Islet precursor cell (in vitro differentiated cells): ENCODE data around the gene NAP1L5.
A peak's percentile ranks its signal among the peaks of the same experiment; 100 is the strongest.

Source experiments
- DNase-seq: peaks from one replicate; pipeline ENCODE4 v3.0.0-alpha.2; 2018

NAP1L5 gene

GRCh38 chr4:88697588-88698329, at the start of gene NAP1L5:
Gene NAP1L5 (minus strand): TSS chr4:88697829. CDS start chr4:88697754, 75 bp downstream.
- DNase-seq: peak; percentile 66

DNA sequence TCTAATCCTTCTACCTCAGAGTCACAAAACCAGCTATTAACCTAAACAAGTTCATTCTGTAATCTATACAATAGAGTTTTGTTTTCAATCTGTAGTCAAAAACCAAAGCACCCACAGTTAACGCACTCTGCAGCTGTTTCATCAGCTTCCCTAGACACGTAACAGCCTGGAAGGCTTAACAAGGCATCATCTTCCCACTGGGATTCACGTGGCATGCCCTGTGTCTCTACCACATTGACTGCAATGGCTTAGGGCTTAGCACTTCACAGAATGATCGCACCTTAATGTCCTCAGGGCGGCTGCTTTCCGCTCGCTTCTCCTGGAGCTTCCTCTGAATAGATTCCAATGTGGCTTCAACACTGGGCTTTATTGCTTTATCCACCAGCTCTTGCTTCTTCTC, 49.7 kb upstream of the NAP1L5 start:
- no peak for DNase-seq

GRCh38 chr4:88746206-88746605, 48.6 kb upstream of the NAP1L5 start:
- DNase-seq: no peak

DNA sequence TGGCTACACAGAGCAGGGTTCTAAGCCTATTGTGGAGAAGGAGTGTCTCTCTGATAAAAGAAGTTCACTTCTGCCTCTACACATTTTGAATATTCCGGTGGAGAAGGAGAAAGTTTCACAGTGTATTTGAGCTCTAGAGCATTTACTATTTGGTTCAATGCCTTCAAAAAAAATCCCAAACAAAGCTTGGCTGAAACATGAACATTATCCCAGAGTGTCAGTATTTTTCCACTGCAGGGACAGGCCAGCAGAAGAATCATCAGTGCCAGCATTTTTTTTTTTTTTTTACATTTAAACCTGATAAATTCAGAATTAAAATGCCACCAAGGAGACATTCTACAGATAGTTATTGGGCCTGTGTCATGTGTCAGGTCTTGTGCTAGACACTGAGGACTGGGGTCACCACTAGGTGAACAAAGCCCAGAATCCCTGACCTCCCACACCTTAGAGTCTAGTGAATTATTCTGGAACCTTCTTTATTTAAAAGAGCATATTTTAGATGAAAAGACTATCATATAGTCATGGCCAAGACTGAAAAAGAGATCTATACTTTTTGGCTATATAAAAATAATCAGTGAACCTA, 48.0 kb upstream of the NAP1L5 start:
- no peak for DNase-seq

DNA sequence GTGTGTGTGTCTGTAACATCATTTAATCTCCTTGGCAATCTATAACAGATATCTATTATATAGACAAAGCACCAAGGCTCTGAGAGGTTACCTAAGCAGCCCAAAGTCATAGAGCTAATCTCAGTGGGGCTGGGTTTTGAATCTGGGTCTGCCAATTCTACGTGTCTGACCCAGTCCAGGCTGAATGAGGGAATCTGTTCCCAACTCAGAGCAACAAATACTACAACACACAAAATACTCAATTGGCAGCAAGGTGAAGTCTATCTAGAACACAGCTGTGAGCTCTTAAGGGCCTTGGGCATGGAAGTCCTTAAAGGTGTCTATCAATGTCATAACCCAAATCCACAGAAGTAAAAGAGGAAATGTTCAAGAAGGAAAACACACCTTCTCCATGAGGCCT, 47.5 kb upstream of the NAP1L5 start:
- DNase-seq: no peak

- DNase-seq: no peak
Observed at GRCh38 chr4:88744609-88745008, 47.0 kb upstream of the NAP1L5 start.

- no peak for DNase-seq
Observed at GRCh38 chr4:88743696-88744095, 46.1 kb upstream of the NAP1L5 start.

GRCh38 chr4:88742561-88742960, 44.9 kb upstream of the NAP1L5 start:
- DNase-seq: no peak

GRCh38 chr4:88738180-88738579, 40.6 kb upstream of the NAP1L5 start:
- no peak for DNase-seq

GRCh38 chr4:88737307-88737941, 39.8 kb upstream of the NAP1L5 start:
- DNase-seq: no peak

DNA sequence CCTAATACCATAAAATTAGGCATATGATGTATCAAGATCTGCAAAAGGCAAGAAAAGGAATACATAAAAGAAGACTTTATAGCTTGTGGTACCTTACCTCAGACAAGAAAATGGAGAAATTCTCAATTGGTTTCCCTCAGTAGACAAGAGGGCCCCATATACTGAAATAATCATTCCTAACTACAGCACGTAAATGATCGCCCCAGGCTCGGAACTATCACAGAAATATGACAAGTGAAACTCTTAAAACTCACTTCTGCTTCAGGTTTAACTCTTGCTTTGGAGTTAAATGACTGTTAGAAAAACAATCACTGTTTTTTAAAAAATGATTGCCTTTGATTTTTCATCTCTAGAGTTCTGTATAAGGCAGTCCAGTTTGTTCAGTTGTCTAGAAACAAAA, 38.6 kb upstream of the NAP1L5 start:
- DNase-seq: no peak

DNA sequence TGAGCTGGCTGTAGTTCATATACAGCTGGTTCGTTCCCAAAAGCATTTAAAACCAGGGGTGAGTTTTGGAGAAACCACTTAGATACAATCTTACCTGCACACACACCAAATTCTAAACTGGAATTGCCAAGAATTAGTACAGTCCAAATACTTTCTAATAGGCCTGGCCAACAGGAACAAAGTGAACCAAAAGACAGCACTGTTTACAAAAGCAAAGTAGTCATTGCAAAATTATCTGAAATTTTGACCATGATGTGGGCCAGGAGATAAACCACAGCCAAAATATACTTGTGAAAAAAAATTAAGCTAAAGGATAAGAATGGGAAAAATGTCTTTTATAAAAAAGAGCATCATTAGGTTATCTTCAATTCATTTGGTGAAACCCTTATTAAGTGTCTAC, 37.9 kb upstream of the NAP1L5 start:
- no peak for DNase-seq

DNA sequence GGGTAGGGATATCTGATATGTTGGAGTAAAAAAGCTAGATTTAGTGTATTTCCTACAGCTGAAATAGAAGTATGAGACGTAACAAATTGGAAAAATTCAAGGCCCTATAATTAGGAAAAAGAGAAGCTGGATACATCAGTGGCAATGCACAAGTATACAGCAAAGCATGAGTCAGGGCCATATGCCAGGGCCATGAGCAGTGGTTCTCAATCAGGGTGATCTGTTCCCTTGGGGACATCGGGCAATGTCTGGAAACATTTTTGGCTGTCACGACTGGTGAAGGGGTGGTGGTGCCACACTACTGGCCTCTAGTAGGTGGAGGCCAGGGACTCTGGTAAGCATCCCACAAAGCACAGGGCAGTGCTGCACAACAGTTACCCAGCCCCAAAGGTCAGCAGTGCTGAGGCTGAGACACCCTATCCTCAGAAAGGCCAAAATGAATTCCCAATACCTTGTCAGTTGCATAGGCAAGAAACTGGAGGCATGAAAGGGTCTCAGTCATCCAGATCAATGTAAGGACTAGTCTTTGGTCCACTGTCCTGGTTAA, 36.8 kb upstream of the NAP1L5 start:
- DNase-seq: no peak

- DNase-seq: no peak
Observed at GRCh38 chr4:88732714-88733368, 35.2 kb upstream of the NAP1L5 start.

- no peak for DNase-seq
Observed at GRCh38 chr4:88731381-88731780, 33.8 kb upstream of the NAP1L5 start.

- no peak for DNase-seq
Observed at GRCh38 chr4:88730811-88731210, 33.2 kb upstream of the NAP1L5 start.

DNA sequence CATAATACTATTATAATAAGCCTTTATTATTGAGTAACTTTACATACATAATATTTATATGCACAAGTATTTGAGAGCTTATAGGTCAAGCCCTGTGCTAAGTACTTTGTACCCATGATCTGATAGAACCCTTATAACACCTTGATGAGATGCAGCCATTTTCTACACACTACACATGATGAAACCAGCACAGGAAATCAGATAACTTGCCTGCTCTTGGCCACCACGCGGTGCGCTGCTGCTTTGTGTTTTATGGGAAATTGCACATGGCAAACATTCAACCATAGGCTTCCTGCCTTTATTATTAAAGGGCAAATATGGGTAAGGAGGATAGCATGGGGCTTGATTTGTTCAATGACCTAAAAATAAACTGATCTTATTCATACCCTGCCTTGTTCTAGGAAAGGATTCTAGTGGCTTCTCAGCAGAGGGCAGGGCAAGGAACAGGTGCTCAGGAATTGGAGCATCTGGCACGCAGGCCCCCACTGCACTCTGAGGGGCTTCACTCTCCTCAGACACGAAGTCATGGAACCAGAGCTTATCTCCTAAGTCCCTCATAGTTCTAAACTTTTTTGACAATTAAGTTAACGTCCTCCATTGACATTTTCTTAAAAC, 31.6 kb upstream of the NAP1L5 start:
- DNase-seq: no peak

DNA sequence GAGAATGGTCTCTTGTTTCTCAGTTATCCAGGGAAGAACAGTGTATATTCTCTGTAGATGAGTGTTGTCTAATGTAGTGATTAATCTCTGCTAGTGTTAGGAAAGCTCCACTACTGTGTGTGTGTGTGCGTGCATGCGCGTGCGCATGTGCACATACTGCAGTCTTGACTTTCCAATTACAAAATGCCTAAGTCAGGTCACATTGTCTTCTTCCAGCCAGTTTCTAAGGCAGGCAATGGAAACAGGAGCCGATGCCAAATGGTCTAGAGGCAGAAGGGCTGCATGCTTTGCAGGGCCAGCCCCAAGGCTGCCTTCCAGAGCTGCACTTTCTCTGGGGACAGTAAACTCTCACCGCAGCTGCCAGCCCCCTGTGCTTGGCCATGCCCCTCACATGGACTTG, 30.5 kb upstream of the NAP1L5 start:
- no peak for DNase-seq

DNA sequence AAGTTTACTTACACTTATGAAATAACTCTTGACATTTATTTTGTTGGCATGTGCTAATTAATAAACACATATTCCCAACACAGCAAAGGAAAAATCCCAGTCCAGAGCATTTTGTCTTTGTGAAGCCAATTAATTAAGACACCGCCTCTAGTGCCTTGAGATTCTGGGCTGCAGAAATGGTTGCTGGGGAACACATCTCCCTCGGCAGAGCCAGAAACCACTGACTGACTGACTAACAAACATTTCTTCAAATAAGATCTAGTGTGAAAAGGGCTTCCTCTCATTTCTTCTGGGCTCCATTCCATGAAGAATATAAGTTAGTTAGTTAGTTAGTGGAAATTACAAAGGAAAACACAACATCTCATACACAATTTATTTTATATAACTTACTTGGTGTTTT, 28.4 kb upstream of the NAP1L5 start:
- no peak for DNase-seq

DNA sequence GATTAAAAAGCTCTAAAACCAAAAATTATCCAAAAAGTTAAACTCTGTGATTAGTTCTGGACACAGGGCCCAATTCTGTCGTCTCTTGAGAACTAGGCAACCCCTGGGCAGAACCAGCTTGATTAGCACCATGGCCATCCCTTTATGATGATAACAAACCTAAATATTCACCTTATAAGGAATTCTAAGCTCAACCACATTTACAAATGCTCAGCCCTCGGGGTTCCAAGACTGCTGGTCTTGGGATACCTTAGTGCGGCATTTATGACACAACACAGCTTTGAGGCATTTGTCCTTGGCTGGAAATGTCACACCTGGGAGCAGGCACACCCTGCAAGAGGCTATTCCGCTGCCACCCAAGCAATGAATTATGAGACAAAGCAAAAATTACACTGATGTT, 27.5 kb upstream of the NAP1L5 start:
- no peak for DNase-seq

DNA sequence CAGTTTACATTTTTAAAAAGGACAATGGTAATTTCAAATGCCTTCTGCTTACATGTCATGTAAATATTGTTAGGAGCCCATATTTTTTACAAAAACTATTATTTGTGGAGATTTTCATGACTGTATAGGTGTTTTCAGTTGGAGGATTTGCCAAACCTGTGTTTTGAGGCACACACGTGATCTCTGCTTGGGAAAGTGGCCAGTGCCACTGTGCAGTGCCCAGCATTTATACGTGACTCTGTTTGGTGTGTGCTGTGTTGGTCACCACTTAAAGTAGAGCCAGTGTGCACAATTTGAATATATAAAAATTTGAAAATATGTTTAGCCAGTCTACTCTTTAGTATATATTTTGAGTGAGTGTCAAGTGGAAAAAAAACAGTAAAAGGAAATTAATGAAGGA, 26.8 kb upstream of the NAP1L5 start:
- DNase-seq: no peak

DNA sequence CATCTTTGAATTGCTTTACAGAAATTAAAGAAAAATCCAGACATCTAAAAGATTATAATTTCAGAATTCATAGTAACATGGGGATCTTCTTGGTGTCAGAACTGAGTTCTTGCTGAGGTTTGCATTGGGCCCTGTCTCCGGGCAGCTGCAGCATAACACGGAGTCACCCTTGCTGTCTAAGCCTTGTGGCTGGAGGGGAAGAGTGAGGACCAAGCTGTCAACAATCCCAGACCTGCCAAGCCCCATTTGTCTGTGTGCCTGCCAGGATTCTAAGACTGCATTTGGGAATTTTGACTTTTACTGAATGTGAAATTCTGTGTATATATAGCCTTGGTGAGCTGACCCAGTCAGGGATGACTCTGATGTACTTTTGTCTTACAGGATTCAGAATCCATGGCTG, 25.2 kb upstream of the NAP1L5 start:
- DNase-seq: no peak

GRCh38 chr4:88722276-88722780, 24.7 kb upstream of the NAP1L5 start:
- no peak for DNase-seq
